CD4-positive, alpha-beta T cell (primary cell): Measurements from ENCODE around the gene PPM1L. TPM values are rescaled to one million over a fixed set of nuclear protein-coding genes. Genes with fewer than 3 reads are reported as not detected.

Experiments used
- ATAC-seq: fragments of 200-7000 bp; cut with Tn5 transposase; one replicate; pipeline ENCODE4 v1.10.0; 2022; ENCODE audit warnings: mild to moderate bottlenecking; ENCODE audit not compliant: poor library complexity
- CTCF ChIA-PET: fragments of 350-600 bp; sonication (Branson Sonifier 250); formaldehyde crosslinking; loops from one replicate; lab custom pipeline; 2021; ENCODE audit warnings: antibody characterized with exemption, inconsistent platforms; lab: Charles Lee
- POLR2A ChIA-PET: fragments of 350-600 bp; sonication (Branson Sonifier 250); formaldehyde crosslinking; loops from one replicate; lab custom pipeline; 2021; ENCODE audit warnings: antibody characterized with exemption, inconsistent platforms; lab: Charles Lee
- DNase-seq, 14 experiments: peaks; one replicate each; pipeline ENCODE4 v3.0.0-alpha.2; 2013 to 2020; ENCODE audit warnings: mixed read lengths in 2 of 14
- H3K27ac ChIP-seq, 2 donors: one replicate each; pipeline versions ENCODE4 v1.5.1 to v1.7.0; 2013; ENCODE audit warnings: low read length in 2 of 2, low read depth in 1 of 2, mild to moderate bottlenecking in 1 of 2
- H3K27me3 ChIP-seq, 2 experiments: 1 replicate in 1 of 2; 2 replicates in 1 of 2; pipeline versions ENCODE4 v1.6.1 to v1.7.0; 2013; ENCODE audit warnings: low read length in 2 of 2, control low read depth in 1 of 2, mild to moderate bottlenecking in 1 of 2, moderate library complexity in 1 of 2; ENCODE audit not compliant: insufficient read depth in 2 of 2, control insufficient read depth in 1 of 2
- H3K36me3 ChIP-seq: one replicate; pipeline ENCODE4 v1.6.1; 2013; ENCODE audit warnings: low read length, control low read depth; ENCODE audit not compliant: insufficient read depth
- H3K4me1 ChIP-seq: one replicate; pipeline ENCODE4 v1.6.1; 2013; ENCODE audit warnings: low read length, control low read depth; ENCODE audit not compliant: insufficient read depth
- H3K4me3 ChIP-seq: one replicate; pipeline ENCODE4 v1.5.1; 2013; ENCODE audit warnings: mild to moderate bottlenecking, low read length, moderate library complexity
- H3K9me3 ChIP-seq, 2 experiments: 1 replicate in 1 of 2; 2 replicates in 1 of 2; pipeline versions ENCODE4 v1.6.1 to v1.7.0; 2013; ENCODE audit warnings: low read length in 2 of 2, mild to moderate bottlenecking in 2 of 2, control low read depth in 1 of 2, moderate library complexity in 1 of 2; ENCODE audit not compliant: control insufficient read depth in 1 of 2, insufficient read depth in 1 of 2
- H3K27ac Mint-ChIP-seq: one replicate; pipeline ENCODE4 v1.8.0; 2020; ENCODE audit warnings: mixed read lengths
- H3K27me3 Mint-ChIP-seq: one replicate; pipeline ENCODE4 v1.8.0; 2021; ENCODE audit warnings: mixed read lengths
- H3K36me3 Mint-ChIP-seq: one replicate; pipeline ENCODE4 v1.8.0; 2021; ENCODE audit warnings: low read depth, mixed read lengths
- H3K4me1 Mint-ChIP-seq: one replicate; pipeline ENCODE4 v1.8.0; 2021; ENCODE audit warnings: low read depth, mixed read lengths
- H3K4me3 Mint-ChIP-seq: one replicate; pipeline ENCODE4 v1.8.0; 2020; ENCODE audit warnings: mild to moderate bottlenecking, mixed read lengths
- H3K9me3 Mint-ChIP-seq: one replicate; pipeline ENCODE4 v1.8.0; 2020; ENCODE audit warnings: mixed read lengths
- intact Hi-C, 2 experiments: fragments of 100-400 bp; cut with DNase I in 1 of 2; cut with micrococcal nuclease in 1 of 2; formaldehyde crosslinking; loops; one replicate each; pipeline versions ENCODE4 v1.15.1 to v1.9.0; 2023 to 2025; cut with DNase I, micrococcal nuclease
- total RNA-seq, 174 experiments: library from RNA in 2 of 174; stranded (reverse) in 2 of 174; gene quantifications; one replicate each; pipeline ENCODE4 v1.2.3 and lab custom pipeline; 2021 to 2026
- TF ChIP-seq, protein P1 (sequence below): fragments of 200-600 bp; IDR thresholded peaks from one replicate; pipeline ENCODE4 v1.8.0; 2022; ENCODE audit warnings: antibody characterized with exemption, mild to moderate bottlenecking

PPM1L gene
- total RNA-seq, 2 experiments from 2014 or later: 3.0 to 3.4 TPM

DNA sequence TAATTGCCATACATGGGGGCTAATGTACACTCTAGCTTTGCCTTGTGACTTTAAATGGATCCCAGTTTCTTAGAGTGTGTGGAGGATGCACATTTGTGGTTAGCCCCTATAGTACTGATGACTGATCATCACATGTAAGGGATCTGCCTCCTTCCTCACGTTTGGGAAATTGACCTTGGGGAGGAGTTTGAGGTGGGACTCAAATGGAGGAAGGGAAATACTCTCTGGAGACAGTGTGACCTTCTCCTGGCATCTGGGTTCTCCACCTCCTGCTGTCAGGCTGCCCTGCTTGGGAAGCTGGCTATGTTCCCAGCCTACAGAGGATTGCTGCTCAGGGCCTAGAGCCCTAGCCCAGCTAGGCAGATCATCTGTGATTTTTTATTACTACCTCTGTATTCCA is 48.7 kb downstream of the PPM1L start:
- CTCF ChIA-PET: no interaction called here
- H3K36me3 Mint-ChIP-seq: no peaks in the 10 kb centered on the region
- H3K4me3 Mint-ChIP-seq: no peak overlapping the region
- H3K27me3 Mint-ChIP-seq: no peaks in the 10 kb centered on the region
- no peaks in the 10 kb centered on the region for H3K9me3 ChIP-seq
- H3K27ac Mint-ChIP-seq: no peak overlapping the region
- TF ChIP-seq, protein P1, sequence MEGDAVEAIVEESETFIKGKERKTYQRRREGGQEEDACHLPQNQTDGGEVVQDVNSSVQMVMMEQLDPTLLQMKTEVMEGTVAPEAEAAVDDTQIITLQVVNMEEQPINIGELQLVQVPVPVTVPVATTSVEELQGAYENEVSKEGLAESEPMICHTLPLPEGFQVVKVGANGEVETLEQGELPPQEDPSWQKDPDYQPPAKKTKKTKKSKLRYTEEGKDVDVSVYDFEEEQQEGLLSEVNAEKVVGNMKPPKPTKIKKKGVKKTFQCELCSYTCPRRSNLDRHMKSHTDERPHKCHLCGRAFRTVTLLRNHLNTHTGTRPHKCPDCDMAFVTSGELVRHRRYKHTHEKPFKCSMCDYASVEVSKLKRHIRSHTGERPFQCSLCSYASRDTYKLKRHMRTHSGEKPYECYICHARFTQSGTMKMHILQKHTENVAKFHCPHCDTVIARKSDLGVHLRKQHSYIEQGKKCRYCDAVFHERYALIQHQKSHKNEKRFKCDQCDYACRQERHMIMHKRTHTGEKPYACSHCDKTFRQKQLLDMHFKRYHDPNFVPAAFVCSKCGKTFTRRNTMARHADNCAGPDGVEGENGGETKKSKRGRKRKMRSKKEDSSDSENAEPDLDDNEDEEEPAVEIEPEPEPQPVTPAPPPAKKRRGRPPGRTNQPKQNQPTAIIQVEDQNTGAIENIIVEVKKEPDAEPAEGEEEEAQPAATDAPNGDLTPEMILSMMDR: no peak
- ATAC-seq (no peak), DNase-seq (no peak)
- POLR2A ChIA-PET: no interaction called here
- peaks cover 21% of the 10 kb centered on the region for H3K4me1 Mint-ChIP-seq
- H3K36me3 ChIP-seq: no peaks in the 10 kb centered on the region
- no peaks in the 10 kb centered on the region for H3K9me3 Mint-ChIP-seq
- peaks cover 6% of the 10 kb centered on the region for H3K4me1 ChIP-seq
- no peak overlapping the region for H3K4me3 ChIP-seq
- intact Hi-C loops: no loop called here
- no peaks in the 10 kb centered on the region for H3K27me3 ChIP-seq
- no peak overlapping the region for H3K27ac ChIP-seq

DNA sequence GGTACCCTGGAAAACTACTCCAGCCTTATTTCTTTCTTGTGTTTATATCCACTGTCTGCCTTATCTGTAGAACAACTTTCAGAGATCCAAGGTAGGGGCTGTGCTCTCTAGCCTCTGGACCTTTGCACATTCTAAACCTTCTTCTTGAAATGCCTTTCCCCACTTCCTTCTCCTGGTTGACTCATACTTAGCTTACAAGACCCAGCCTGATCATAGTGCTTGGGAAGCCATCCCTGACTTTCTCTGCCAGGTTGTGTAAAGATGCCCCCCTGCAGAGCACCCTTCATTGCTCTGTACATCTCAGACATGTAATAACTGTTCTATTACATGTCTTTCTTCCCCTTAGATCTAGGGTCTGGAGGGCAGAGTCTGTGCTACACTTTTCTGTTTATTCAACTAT is 50.1 kb downstream of the PPM1L start:
- intact Hi-C loops: no loop called here
- no peaks in the 10 kb centered on the region for H3K36me3 ChIP-seq
- Mint-ChIP-seq H3K36me3 (no peaks in the 10 kb centered on the region), H3K27ac (no peak overlapping the region), H3K4me3 (no peak overlapping the region), H3K4me1 (peaks cover 18% of the 10 kb centered on the region), H3K27me3 (no peaks in the 10 kb centered on the region), H3K9me3 (no peaks in the 10 kb centered on the region)
- no peak overlapping the region for H3K4me3 ChIP-seq
- ChIA-PET CTCF (interaction anchor here (0.7 kb wide), 1 partner anchor 203 kb away, joined by 3 read pairs; no protein-coding TSS in a partner anchor), POLR2A (no interaction called here)
- TF ChIP-seq, protein P1: no peak
- H3K27me3 ChIP-seq: no peaks in the 10 kb centered on the region
- H3K27ac ChIP-seq: no peak overlapping the region
- DNase-seq (no peak), ATAC-seq (no peak)
- H3K9me3 ChIP-seq: no peaks in the 10 kb centered on the region
- H3K4me1 ChIP-seq: peaks cover 6% of the 10 kb centered on the region

DNA sequence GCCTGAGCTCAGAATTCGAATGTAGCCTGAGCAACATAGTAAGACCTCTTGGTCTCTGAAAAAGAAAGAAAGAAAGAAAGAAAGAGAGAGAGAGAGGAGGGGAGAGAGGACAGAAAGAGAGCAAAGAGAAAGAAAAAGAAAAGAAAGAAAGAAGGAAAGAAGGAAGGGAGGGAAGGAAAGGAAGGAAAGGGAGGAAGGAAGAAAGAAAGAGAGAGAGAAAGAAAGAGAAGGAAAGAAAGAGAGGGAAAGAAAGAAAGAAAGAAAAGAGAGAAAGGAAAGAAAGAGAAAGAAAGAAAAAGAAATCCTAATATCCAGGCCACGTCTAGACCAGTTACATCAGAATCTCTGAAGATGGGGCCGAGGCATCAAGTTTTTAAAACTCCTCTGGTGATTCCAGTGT is 50.7 kb downstream of the PPM1L start:
- Mint-ChIP-seq H3K27ac (no peak overlapping the region), H3K4me1 (peaks cover 12% of the 10 kb centered on the region), H3K36me3 (no peaks in the 10 kb centered on the region), H3K9me3 (no peaks in the 10 kb centered on the region), H3K4me3 (no peak overlapping the region), H3K27me3 (no peaks in the 10 kb centered on the region)
- DNase-seq (no peak), ATAC-seq (no peak)
- Histone ChIP-seq H3K4me1 (peaks cover 6% of the 10 kb centered on the region), H3K9me3 (no peaks in the 10 kb centered on the region), H3K27ac (no peak overlapping the region), H3K4me3 (no peak overlapping the region), H3K27me3 (no peaks in the 10 kb centered on the region), H3K36me3 (no peaks in the 10 kb centered on the region)
- ChIA-PET POLR2A (no interaction called here), CTCF (interaction anchor here (0.7 kb wide), 1 partner anchor 202 kb away, joined by 3 read pairs; no protein-coding TSS in a partner anchor)
- TF ChIP-seq, protein P1: no peak
- intact Hi-C loops: no loop called here
